Astrocyte of the spinal cord (primary cell): ENCODE results near the gene ZGPAT.
A peak's percentile ranks its signal among the peaks of the same experiment; 100 is the strongest.

Experiments
- DNase-seq: peaks from one replicate; pipeline ENCODE4 v3.0.0; 2011; ENCODE audit warnings: low read depth, low spot score
- H3K4me3 ChIP-seq: 2 replicates; pipeline ENCODE4 v1.5.1; 2011; ENCODE audit warnings: low read depth, mild to moderate bottlenecking, low read length, moderate library complexity
- CTCF ChIP-seq: IDR thresholded peaks from 2 replicates; pipeline ENCODE4 v1.5.1; 2012; ENCODE audit warnings: low read depth, mild to moderate bottlenecking, low read length, inconsistent platforms
- in situ Hi-C: cut with HindIII; loops from 2 replicates; pipeline ENCODE4 v1.10.0; 2017; ENCODE audit warnings: low sequenced_read_pairs

The ZGPAT gene

GRCh38 chr20:63696628-63697356 lies 11.0 kb upstream of the ZGPAT start, which contains the start of gene TNFRSF6B:
TNFRSF6B (plus strand) TSS chr20:63696652; CDS start chr20:63696768, 116 bp downstream.
- in situ Hi-C loops = no loop called here
- no peak for DNase-seq
- no peak for TF ChIP-seq CTCF
- H3K4me3 ChIP-seq = peak within 1 kb of the TSS; percentile 53

- in situ Hi-C loops = no loop called here
- DNase-seq = no peak
- peak overlapping the region; percentile 53 for H3K4me3 ChIP-seq
- no peak for TF ChIP-seq CTCF
These were observed 10.4 kb upstream of the ZGPAT start for GRCh38 chr20:63697357-63697867.

GRCh38 chr20:63697868-63698545 lies 9.8 kb upstream of the ZGPAT start:
- in situ Hi-C loops = no loop called here
- no peak for DNase-seq
- no peak for TF ChIP-seq CTCF
- peak overlapping the region; percentile 53 for H3K4me3 ChIP-seq

GRCh38 chr20:63698739-63699465 lies 8.9 kb upstream of the ZGPAT start:
- no peak overlapping the region for H3K4me3 ChIP-seq
- no peak for TF ChIP-seq CTCF
- in situ Hi-C loops = no loop called here
- DNase-seq = peak; percentile 93

- no peak overlapping the region for H3K4me3 ChIP-seq
- no peak for TF ChIP-seq CTCF
- in situ Hi-C loops = no loop called here
- no peak for DNase-seq
These were observed 8.2 kb upstream of the ZGPAT start for GRCh38 chr20:63699466-63700198.
